SHP77 (cell line): Measurements from ENCODE around the gene POLR2A.
"Not testable (repeated sequence)": the region's sequence is repeated elsewhere in the genome, so short reads cannot be mapped to it uniquely, and the experiment has no call there.

Source experiments
- DNase-seq, 2 experiments: peaks; one replicate each; lab custom pipeline; 2025; lab: John Stamatoyannopoulos, UW

POLR2A gene

DNA sequence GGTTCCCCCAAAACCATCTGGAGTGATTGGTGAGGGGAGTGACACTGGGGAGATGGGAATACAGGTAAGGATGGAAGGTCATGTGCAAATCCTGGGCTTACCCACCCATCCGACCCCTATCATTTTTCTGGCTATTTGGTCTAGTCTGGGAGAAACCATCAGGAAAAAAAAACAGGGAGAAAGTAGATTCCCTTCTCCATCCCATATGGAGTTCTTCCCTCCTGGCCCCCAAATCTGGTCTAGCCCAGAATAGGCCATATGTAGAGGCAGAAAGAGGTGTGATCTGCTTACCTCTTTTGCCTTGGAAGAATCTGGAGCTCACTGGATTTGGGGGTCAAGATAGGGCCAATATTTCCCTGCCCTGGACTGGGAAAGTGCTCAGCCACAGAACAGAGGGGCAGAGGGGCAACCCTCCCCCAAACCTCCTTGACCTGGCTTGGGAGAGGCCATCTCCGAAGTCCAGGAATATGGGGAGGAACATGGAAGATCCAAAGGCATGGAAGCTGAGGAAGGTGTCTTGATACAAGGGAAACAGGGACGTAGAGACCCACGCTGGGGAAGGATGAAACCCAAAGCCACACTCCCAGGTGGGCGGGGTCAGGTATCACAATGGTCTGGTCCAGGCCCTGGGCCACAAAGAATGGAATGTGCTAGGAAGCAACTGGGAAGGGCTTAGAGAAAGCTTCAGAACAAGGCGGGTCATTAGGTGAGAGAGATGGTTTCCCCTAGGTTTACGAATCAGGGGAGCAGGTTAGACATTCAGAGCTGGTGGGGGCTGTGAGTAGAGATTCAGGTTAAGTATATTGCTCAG lies 23.1 kb upstream of the POLR2A start:
- no peak for DNase-seq

DNA sequence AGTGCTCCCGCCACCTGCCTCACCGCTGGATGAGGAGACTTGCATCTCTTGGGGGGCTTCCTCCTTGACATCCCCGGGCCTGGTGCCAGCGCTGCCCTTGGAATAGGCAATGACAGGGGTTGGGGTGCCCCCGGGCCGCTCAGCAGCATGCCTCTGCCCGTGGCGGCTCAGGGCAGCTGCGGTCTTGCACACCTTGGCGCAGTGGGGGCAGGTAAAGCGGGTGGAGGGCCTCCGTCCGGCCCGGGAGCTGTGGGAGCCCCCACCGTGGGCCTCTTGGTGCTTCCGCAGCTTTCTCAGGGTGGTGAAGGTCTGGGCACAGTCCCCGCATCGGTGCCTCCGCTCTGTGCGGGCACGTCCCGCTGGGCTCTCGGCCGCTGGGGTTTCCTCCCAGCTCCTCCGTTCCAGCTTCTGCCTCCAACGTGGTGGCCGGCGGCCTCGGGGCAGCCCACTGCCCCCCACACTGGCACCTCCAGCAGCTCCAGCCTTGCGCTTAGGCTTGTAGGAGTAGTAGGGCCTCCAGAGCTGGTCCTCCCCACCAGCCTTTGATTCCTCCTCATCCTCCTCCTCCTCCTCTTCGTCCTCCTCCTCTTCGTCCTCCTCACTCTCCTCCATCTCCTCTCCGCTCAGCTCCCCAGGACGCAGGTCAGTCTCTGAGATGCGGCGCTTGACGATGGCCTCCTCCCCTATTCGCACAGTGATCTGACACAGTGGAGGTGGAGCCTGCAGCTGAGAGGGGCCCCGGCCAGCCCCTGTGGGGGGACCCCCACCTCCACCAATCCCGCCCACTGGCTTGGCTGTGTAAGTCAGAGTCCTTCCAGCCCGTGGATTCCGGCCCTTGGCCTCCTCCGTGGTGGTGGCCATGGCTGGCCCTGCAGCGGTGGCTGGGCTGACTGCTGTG lies 21.4 kb upstream of the POLR2A start:
- no peak for DNase-seq

GRCh38 chr17:7463372-7463846 lies 20.8 kb upstream of the POLR2A start:
- DNase-seq = no peak

GRCh38 chr17:7464081-7464480 lies 20.1 kb upstream of the POLR2A start:
- no peak for DNase-seq

DNA sequence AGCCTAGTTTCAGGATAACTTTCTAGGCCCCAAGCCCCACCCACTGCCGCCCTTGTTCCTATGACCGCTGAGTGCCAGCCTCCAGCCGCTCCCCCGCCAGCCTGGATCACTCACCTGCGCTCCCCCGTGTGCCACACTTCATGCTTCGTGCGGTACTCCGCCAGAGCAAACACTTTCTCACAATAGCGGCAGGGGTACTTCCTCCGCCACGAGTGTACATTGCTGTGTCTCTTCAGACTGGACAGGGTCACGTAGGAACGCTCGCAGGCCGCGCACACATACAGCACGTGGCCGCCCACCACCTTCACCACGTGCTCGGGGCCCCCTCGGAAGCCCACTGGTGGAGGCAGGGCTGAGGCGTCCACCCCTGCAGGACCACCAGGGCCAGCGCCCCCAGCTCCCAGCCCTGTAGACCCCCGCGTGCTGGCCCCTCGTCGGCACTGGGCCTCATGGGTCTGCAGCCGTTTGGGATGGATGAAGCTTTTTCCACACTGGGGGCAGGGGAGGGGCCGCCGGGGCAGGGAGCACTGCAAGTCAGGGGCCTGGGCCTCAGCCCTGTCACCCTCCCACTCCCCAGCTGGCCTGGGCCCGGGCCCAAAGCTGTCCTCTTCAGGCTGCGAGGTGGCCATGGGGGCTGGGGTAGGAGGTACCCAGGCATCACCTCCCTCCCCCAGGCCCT lies 18.4 kb upstream of the POLR2A start:
- no peak for DNase-seq

DNA sequence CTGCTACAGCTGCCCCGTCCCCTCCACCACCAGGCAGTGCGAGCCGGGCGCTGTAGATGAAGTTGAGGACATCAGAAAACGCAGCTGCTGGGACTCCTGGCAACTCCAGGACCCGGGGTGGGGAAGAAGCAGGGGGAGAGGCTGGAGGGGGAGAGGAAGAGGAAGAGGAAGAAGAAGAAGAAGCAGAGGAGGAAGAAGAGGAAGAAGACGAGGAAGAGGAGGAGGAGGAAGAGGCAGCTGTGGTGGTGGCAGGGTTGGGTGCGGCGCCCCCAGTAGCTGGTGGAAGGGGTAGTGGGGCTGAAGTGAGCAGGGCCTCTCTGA lies 17.9 kb upstream of the POLR2A start:
- DNase-seq = no peak

DNA sequence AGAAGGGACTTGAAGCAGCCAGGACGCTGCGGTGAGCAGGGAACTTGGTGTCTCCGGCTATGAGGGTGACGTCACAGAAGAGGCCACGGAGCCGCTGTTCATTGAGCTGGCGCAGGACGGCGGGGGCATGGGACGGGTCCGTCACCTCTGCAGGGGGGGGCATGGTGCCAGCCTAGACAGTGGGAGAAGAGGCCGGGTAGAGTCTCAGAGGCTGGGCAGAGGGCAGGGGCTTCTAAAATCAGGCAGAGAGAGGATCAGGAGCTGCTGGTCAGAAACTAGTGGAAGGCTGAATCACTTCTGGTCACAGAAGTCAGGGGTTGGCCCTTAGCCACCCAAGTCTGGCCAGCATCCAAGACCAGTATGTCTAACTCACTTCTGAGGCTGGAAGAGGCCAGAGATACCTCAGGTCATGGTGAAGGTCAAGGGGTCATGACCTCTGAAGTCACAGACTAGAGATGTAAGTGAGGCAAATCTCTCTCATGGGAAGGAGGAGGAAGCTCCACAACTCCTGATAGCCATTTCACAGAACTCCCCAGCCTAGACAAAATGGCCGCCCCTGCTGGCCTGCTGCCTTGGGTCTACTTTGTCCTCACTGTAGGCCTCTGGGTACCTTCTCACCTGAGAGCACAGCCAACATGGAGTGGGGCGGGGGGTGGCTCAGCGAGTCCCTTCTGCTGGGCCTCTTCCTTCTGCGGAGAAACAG lies 17.4 kb upstream of the POLR2A start:
- DNase-seq = no peak

- DNase-seq = no peak
Observed at GRCh38 chr17:7467498-7467897, 16.7 kb upstream of the POLR2A start.

- no peak for DNase-seq
Observed at GRCh38 chr17:7468290-7468689, 15.9 kb upstream of the POLR2A start.

DNA sequence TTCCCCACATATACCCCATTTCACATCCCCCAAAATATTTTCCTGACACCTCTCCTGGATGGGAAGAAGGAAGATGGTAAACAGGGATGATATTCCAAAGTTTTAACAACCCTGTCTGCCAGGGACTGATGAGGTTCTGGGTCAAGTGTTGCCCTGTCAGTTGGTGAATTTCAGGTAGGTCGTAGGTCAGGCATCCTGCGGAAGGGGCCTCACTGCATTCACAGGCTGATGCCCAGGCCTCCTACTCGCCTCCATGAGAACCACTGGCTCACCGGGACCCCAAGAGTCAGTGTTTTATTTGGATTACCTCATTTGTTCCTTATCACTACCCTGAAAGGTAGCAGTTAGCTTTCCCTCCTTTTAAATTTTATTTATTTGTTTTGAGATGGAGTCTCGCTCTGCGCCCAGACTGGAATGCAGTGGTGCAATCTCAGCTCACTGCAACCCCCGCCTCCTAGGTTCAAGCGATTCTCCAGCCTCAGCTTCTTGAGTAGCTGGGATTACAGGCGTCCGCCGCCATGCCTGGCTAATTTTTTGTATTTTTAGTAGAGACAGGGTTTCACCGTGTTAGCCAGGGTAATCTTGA lies 15.3 kb upstream of the POLR2A start:
- DNase-seq = no peak

DNA sequence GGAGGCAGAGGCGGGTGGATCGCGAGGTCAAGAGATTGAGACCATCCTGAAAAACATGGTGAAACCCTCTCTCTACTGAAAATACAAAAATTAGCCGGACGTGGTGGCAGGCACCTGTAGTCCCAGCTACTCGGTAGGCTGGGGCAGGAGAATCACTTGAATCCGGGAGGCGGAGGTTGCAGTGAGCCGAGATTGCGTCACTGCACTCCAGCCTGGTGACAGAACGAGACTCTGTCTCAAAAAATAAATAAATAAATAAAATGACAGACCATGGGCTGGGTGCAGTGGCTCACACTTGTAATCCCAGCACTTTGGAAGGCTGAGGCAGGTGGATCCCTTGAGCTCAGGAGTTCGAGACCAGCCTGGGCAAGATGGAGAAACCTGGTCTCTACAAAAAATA lies 14.3 kb upstream of the POLR2A start:
- not testable (repeated sequence) for DNase-seq

DNA sequence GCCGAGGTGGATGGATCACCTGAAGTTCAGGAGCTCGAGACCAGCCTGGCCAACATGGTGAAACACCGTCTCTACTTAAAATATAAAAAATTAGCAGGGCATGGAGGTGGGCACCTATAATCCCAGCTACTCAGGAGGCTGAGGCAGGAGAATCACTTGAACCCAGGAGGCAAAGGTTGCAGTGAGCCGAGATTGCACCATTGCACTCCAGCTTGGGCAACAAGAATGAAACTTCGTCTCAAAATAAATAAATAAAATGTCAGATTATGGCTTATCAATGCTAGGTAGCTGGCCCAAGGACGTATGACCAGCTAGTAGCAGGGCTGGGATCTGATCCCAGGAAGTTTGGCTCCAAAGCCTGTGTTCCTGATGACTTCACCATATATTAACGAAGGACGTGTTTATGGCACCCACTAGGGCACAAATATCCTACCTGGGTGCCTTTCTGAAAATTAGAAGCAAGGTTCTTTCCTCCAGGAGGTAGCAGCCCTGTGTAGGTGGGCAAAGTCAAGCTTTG lies 13.7 kb upstream of the POLR2A start:
- not testable (repeated sequence) for DNase-seq

DNA sequence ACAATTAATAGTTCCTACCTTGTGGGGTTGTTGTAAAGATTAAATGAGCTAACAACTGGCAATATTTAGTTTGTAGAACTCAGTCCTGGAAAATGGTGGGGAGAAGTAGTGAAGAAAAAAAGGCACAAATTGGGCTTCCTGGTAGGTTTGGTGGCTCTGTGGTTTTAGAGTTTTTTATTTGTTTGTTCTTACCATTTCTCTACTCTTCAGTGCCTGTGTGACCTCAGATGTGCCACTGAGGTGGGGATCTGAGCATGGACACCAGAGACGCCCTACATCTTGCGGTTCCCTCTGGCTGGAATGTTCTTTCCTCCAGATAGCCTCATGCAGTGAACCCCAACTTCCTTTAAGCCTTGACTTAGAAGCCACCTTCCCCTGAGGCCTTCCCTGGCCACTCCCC lies 12.4 kb upstream of the POLR2A start:
- DNase-seq = no peak

DNA sequence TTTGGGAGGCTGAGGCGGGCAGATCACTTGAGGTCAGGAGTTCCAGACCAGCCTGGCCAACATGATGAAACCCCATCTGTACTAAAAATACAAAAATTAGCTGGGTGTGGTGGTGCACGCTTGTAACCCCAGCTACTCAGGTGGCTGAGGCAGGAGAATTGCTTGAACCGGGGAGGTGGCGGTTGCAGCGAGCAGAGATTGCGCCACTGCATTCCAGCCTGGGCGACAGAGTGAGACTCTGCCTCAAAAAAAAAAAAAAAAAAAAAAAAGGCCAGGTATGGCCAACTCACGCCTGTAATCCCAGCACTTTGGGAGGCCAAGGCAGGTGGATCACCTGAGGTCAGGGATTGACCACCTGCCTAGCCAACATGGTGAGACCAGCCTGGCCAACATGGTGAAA lies 9.4 kb upstream of the POLR2A start:
- DNase-seq = not testable (repeated sequence)

- no peak for DNase-seq
Observed at GRCh38 chr17:7475764-7476422, 8.3 kb upstream of the POLR2A start.

DNA sequence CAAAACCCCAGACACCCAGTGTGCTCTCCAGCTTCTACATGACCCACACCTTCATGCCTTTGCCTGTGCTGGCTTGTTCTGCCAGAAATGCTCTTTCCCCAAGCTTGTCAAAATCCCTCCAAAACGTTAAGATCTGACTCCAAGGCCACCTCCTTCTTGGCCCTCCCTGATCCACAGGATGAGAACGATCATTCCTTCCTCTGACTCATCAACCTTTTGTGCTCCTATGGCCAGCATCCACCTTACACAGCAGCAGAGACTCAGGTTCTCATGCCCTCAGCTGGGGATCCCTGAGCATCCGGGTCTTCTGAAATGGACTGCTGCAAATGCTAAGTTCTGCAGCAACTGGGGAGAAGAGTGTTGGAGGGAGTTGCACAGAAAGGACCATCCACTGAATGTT lies 7.7 kb upstream of the POLR2A start:
- DNase-seq = no peak

DNA sequence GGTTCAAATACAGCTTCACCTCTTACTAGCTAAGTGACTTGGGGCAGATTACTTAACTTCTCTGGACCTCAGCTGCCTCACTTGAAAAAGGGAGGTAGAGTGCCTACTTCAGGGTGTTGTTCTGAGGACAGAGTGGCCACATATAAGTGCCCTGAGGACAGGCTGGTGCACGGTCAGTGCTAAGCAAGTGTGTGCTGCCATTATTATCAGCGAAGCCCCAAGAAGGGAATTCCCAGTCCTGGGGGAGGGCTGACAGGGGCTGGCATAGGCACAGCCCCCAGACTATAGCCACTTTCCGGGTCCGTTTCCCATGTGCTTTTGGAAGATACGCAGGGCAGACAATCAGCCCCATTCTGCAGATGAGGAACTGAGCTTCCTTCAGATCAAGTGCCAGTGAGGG lies 7.2 kb upstream of the POLR2A start:
- DNase-seq = no peak

DNA sequence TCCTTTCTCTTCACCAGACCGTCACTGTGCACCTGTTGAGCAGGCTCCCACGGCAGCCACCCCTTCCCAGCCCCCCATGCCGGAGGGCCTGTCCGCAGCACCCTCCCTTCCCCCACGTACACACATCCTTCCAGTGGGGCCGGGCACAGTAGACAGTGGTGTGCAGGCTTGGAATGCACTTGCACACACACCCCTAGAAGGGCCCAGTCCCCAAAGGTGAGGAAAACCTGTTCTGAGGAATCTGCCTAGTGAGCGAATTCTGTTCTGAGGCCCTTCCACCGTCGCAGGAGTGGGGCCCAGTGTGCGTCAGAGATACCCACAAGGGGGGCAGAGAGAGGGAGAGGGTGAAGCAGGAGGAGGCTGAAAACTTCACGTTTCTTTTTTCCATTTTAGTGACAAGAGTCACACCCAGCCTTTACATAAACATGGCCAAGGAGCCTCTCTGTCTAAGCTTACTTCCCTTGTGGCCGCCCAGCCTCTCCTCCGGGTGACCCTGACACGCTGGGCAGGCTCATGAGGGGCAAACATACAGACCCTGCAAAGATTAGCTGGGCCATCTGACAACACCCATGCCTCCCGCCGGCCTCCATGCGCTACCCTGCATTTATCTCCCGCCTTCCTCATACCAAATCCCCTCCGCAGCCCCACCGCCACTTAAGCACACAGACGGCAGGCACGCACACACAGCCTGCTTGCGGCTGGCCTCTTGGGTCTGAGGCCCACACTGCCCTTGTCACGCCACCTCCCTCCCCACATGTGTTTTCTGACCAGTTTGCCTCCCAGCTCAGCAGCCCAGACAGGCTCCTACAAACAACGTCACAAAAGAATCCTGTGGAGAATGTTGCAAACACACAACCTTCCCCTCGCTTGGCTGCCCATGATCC lies 6.5 kb upstream of the POLR2A start:
- peak; percentile 38 to 61 for DNase-seq

GRCh38 chr17:7478276-7479212 lies 5.6 kb upstream of the POLR2A start:
- peak in 1 of 2 experiments; percentile 46 for DNase-seq
